IPS-18a (cell line): Measurements from ENCODE around the gene NLGN1.

ENCODE experiments used
- H3K27ac ChIP-seq: one replicate; pipeline ENCODE4 v1.5.1; 2013; ENCODE audit warnings: low read length
- H3K27me3 ChIP-seq: one replicate; pipeline ENCODE4 v1.6.1; 2013; ENCODE audit warnings: mild to moderate bottlenecking, low read length; ENCODE audit not compliant: control insufficient read depth, insufficient read depth
- H3K36me3 ChIP-seq: one replicate; pipeline ENCODE4 v1.6.1; 2013; ENCODE audit warnings: low read depth, low read length; ENCODE audit not compliant: control insufficient read depth
- H3K4me1 ChIP-seq: one replicate; pipeline ENCODE4 v1.6.1; 2013; ENCODE audit warnings: low read depth, low read length; ENCODE audit not compliant: control insufficient read depth
- H3K4me3 ChIP-seq: one replicate; pipeline ENCODE4 v1.5.1; 2013; ENCODE audit warnings: low read length
- H3K9ac ChIP-seq: one replicate; pipeline ENCODE4 v1.6.1; 2013; ENCODE audit warnings: mild to moderate bottlenecking, low read length, moderate library complexity
- H3K9me3 ChIP-seq: one replicate; pipeline ENCODE4 v1.6.1; 2013; ENCODE audit warnings: low read depth, low read length; ENCODE audit not compliant: control insufficient read depth

Gene NLGN1

DNA sequence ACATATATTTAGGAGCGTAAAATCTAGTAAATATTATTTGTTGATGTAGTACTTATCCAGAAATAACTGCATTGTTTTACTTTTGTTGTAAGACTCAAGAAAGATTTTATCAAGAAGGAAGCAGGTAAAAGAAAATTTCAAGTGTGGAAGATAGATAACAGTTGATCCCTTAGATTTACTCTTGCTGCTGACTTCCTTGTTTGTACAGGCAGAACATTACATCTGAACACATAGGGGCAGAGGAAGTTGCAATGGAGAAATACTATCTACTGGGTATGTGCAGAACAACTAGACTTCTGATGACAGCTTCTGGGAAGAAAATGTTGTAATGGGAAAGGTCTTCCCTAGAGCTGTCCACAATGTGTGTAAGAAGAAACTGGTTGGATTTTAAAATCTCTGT, 350.6 kb downstream of the NLGN1 start:
- Histone ChIP-seq H3K36me3 (no peaks in the 10 kb centered on the region), H3K27me3 (no peaks in the 10 kb centered on the region), H3K4me1 (no peaks in the 10 kb centered on the region), H3K9me3 (no peaks in the 10 kb centered on the region), H3K27ac (no peak overlapping the region), H3K9ac (no peak overlapping the region), H3K4me3 (no peak overlapping the region)

DNA sequence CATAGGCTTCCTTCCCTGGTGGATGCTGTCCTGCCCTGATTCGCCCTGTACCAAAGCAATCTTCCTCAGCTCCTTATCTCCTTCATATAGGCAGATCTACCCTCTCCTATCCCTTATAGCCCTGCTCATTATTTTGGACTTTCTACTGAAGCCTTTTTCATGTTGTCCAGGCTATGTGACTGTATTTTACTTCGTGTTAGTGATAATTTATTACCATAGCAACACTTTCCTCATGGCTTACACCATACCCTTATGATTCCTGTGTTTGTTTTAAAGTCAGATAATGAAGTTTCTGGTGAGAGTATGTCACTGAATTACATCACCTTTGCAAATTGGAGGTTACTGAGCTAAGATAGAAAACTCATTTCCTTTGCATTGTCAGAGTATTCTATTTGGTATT, 352.6 kb downstream of the NLGN1 start:
- no peaks in the 10 kb centered on the region for H3K4me1 ChIP-seq
- no peak overlapping the region for H3K4me3 ChIP-seq
- no peaks in the 10 kb centered on the region for H3K36me3 ChIP-seq
- H3K9ac ChIP-seq, result no peak overlapping the region
- H3K27me3 ChIP-seq, result no peaks in the 10 kb centered on the region
- H3K9me3 ChIP-seq, result no peaks in the 10 kb centered on the region
- H3K27ac ChIP-seq, result no peak overlapping the region

DNA sequence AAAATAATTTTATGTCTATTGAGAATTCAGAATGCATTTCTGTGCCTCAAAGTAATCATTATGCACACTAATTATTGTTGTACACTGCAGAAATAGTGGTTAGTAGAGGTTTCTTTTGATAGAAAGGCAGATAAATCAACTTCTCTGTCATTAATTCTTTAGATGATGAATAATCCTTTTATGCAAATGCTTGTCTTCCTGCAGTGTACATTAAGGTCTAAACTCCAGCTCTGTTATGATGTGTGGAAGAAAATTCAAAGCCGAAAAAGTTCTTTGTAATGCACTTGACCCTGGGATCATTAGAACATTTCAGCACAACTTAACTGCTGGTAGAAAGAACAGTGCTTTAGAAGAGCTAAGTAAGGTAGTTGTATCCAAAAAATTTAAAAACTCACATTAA, 353.0 kb downstream of the NLGN1 start:
- no peak overlapping the region for H3K4me3 ChIP-seq
- H3K36me3 ChIP-seq, result no peaks in the 10 kb centered on the region
- no peaks in the 10 kb centered on the region for H3K27me3 ChIP-seq
- no peaks in the 10 kb centered on the region for H3K9me3 ChIP-seq
- H3K9ac ChIP-seq, result no peak overlapping the region
- H3K27ac ChIP-seq, result no peak overlapping the region
- H3K4me1 ChIP-seq, result no peaks in the 10 kb centered on the region

DNA sequence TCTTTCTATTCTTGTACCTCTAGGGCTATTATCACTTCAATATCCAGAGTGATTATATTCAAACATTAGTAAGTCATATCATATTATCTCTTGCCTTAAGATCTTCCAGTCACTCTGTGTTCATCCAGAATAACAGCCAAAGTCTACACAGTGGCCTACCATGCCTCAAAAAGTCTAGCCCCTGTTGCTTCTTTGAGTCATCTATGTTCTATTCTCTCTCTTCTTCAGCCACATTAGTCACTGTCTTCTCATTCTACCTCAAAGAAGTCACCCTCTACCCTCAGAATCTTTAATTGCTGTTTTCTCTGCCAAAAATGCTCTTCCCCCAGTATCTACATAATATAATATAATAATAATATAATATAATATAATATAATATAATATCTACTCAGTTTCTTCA, 356.0 kb downstream of the NLGN1 start:
- Histone ChIP-seq H3K27ac (no peak overlapping the region), H3K9ac (no peak overlapping the region), H3K4me3 (no peak overlapping the region), H3K4me1 (no peaks in the 10 kb centered on the region), H3K27me3 (no peaks in the 10 kb centered on the region), H3K36me3 (no peaks in the 10 kb centered on the region), H3K9me3 (no peaks in the 10 kb centered on the region)

DNA sequence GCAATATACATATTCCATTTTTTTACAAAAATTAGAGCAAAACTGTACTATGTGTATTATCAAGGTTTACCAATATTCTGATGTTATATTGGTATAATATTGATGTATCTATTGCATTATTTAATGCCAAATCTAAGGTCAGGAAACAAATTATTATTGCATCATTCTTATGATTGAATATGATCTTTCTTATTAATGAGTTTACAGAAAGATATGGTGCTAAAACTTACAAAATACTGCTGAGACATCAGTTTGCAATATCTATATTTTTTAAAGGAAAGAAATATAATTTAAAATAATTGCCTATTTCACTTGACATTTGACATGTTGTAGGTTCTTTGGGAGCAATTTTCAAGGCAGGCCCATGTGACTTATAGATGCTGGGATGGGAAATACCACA, 357.6 kb downstream of the NLGN1 start:
- H3K27me3 ChIP-seq, result no peaks in the 10 kb centered on the region
- no peaks in the 10 kb centered on the region for H3K9me3 ChIP-seq
- H3K4me1 ChIP-seq, result no peaks in the 10 kb centered on the region
- no peak overlapping the region for H3K9ac ChIP-seq
- H3K36me3 ChIP-seq, result no peaks in the 10 kb centered on the region
- H3K27ac ChIP-seq, result no peak overlapping the region
- no peak overlapping the region for H3K4me3 ChIP-seq

DNA sequence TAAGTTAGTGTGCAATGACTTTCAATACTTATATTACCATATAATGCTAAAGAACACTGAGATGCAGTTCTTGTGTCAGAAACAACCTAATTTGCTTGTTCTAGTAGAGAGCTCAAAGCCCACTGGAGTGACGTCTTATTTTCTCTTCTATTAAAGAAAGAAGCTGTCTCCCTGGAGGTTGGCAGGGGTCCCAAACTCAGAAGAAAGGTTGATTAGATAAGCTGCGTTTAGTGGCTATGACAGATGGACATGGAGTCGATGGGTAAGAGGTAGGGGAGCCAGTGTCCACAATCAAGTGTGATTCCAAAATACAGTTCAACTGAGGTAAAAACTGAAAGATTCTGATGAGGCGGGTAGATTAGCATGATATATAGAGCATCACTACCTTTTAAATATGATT, 363.6 kb downstream of the NLGN1 start:
- Histone ChIP-seq H3K27ac (no peak overlapping the region), H3K4me3 (no peak overlapping the region), H3K9me3 (no peaks in the 10 kb centered on the region), H3K4me1 (no peaks in the 10 kb centered on the region), H3K9ac (no peak overlapping the region), H3K27me3 (no peaks in the 10 kb centered on the region), H3K36me3 (no peaks in the 10 kb centered on the region)

DNA sequence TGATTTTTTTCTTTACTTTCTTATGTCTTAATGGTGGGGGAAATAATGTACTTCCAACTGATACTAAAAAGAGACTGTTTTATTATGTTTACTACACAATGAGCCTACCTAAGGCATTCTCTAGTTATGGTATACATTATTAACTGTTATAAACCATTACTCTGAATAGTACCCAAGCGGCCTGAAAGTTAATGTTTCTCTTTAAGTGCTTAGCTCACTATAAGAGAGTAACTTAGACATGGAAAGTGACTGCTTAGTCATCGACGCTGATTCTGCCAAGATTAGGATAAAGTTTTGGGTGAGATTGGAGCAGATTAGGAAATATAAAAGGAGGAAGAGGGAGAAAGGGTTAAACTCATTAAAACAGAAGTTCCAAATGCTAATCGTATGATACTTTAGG, 365.0 kb downstream of the NLGN1 start:
- Histone ChIP-seq H3K9ac (no peak overlapping the region), H3K4me1 (no peaks in the 10 kb centered on the region), H3K27ac (no peak overlapping the region), H3K9me3 (no peaks in the 10 kb centered on the region), H3K36me3 (no peaks in the 10 kb centered on the region), H3K4me3 (no peak overlapping the region), H3K27me3 (no peaks in the 10 kb centered on the region)

DNA sequence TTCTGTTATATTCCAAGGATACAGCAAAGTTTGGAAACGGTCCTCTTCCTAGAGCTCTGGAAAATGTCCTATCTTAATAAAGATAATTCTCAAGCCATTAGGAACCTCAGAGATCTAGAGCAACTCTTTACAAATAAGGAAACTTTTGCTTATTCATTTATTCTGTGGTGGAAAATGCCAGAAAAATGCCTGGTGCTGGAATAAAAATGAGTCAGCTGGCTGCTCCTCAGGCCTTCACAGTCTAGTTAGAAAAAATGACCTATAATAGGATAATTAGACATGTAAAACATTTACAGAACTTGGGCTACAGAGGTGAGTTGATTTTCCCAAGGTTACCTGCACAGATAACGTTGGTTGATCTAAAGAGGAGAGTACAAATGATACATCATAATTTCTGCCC, 372.5 kb downstream of the NLGN1 start:
- Histone ChIP-seq H3K9ac (no peak overlapping the region), H3K27me3 (no peaks in the 10 kb centered on the region), H3K9me3 (no peaks in the 10 kb centered on the region), H3K36me3 (no peaks in the 10 kb centered on the region), H3K4me1 (peaks cover 9% of the 10 kb centered on the region), H3K27ac (no peak overlapping the region), H3K4me3 (no peak overlapping the region)

DNA sequence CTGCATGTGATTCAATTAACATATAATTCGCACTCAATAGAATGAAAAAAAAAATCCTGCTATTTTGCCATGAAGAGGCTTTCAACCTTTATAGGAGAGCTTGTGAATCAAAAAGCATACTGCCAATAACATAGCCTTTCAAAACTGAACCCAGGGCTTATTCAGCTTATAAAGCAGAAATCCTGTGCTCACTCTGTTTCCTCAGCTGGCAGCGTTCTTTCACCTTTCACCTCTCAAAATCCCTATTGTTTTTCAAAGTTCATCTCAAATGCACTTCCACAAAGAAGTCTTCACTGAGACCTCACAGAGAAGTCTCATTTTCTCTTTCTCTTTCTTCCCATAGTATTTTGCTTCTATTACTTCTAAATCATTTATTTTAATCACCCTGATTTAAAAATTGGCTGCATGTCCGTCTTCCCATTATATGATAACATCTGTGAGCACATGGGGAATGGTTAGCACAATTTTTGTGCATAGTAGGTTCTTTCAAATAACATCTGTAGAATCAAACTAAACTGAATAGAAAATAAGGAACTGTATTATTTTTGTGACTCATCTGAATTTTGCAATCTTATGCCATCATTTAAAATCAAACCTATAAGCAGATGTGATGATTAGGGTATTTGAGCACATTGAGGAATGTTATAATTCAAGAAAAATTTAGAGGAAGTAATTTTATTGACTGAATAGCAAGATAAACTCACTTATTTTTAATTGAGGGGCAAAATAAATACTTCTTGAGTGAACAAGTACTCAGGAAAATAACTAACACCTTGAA, 373.4 kb downstream of the NLGN1 start:
- Histone ChIP-seq H3K27me3 (no peaks in the 10 kb centered on the region), H3K27ac (no peak overlapping the region), H3K9me3 (no peaks in the 10 kb centered on the region)

DNA sequence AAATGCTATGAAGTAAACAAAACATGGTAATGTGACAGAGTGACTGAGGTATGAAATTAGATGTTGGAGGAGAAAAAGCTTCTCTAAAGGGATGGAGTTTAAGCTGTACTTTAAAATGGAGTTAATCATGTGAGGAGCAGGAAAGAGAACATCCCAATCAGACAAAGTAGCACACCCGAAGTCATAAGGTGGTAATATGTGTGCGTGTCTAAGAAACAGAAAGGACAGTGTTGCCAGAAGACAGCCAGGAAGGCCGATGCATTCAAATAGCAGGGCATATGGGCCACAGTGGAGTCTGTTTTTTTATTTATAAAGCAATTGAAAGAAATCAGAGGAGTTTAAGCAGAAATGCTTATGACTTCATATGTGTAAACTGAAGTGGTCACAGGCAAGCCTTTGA, 376.3 kb downstream of the NLGN1 start:
- Histone ChIP-seq H3K4me3 (no peak overlapping the region), H3K4me1 (peaks cover 9% of the 10 kb centered on the region), H3K9me3 (no peaks in the 10 kb centered on the region), H3K27ac (no peak overlapping the region), H3K9ac (no peak overlapping the region), H3K36me3 (no peaks in the 10 kb centered on the region), H3K27me3 (no peaks in the 10 kb centered on the region)

More for the DNA sequence above, 373.4 kb downstream of the NLGN1 start:
- peaks cover 9% of the 10 kb centered on the region for H3K4me1 ChIP-seq
- H3K4me3 ChIP-seq, result no peak overlapping the region
- no peaks in the 10 kb centered on the region for H3K36me3 ChIP-seq
- peak overlapping the region; percentile 11 for H3K9ac ChIP-seq

DNA sequence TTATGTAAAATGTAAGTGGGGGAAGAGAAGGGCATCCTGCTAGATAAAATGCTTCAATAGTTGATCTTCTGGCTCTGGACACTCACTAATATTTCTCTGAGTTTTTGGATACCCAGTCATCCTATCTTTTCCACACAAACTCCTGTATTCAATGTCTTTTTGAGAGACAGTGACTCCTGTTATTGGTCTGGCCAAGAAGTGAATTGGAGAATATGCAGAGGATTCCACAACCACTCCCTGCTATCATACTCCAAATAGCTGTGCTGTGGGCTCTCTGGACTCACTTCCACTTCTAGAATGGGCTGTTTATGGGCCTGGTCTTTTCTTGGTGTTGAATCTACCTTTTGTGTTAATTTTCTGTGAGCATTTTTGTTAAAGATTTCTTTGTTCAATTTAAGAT, 376.8 kb downstream of the NLGN1 start:
- no peaks in the 10 kb centered on the region for H3K9me3 ChIP-seq
- no peak overlapping the region for H3K4me3 ChIP-seq
- no peaks in the 10 kb centered on the region for H3K27me3 ChIP-seq
- H3K27ac ChIP-seq, result no peak overlapping the region
- peaks cover 9% of the 10 kb centered on the region for H3K4me1 ChIP-seq
- H3K9ac ChIP-seq, result no peak overlapping the region
- no peaks in the 10 kb centered on the region for H3K36me3 ChIP-seq

DNA sequence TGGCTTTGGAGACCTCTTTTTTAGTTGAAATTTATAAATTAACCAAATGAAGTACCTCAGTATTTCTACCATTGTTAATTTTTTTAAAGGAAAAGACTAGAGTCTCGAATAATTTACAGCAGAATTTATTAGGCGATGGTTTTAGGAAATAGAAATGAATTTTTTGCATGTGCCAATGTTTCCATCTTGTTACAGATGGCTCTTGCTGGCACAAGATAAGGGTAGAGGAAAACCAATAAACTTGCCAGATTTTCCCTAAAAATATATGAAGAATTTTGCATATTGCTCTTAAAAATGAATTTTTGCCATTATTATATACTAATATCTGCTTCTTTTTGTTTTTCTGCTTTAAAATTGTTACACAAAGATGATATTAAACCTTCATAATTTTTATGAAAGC, 380.7 kb downstream of the NLGN1 start:
- no peaks in the 10 kb centered on the region for H3K27me3 ChIP-seq
- H3K4me3 ChIP-seq, result no peak overlapping the region
- H3K9ac ChIP-seq, result no peak overlapping the region
- H3K9me3 ChIP-seq, result no peaks in the 10 kb centered on the region
- no peaks in the 10 kb centered on the region for H3K4me1 ChIP-seq
- H3K27ac ChIP-seq, result no peak overlapping the region
- H3K36me3 ChIP-seq, result no peaks in the 10 kb centered on the region
